Dermis microvascular lymphatic vessel endothelial cell (primary cell): Measurements from ENCODE around the gene PKD2L1. TPM values are rescaled to one million over a fixed set of nuclear protein-coding genes. Genes with fewer than 3 reads are reported as not detected.
"Not testable (repeated sequence)": the region's sequence is repeated elsewhere in the genome, so short reads cannot be mapped to it uniquely, and the experiment has no call there.

ENCODE experiments used
- DNase-seq, 2 donors: peaks; one replicate each; pipeline versions ENCODE4 v3.0.0 to v3.0.0-alpha.2; 2010; ENCODE audit warnings: low read depth in 2 of 2
- total RNA-seq: library from RNA; depleted of rRNA; stranded (reverse); fragments of >200 nt; gene quantifications from 2 replicates; pipeline ENCODE4 v1.2.1, GENCODE V29; 2014

Gene PKD2L1
- total RNA-seq, 1 donor from 2014 or later = not detected

- DNase-seq = no peak
Measured at GRCh38 chr10:100287756-100288155, 42.3 kb downstream of the PKD2L1 start.

- DNase-seq = peak; percentile 63 to 88
Measured at GRCh38 chr10:100286051-100287033, 43.7 kb downstream of the PKD2L1 start, which contains the start of gene BLOC1S2. Gene BLOC1S2, minus strand, starts transcription at chr10:100286680. Its CDS starts 21 bp downstream, at chr10:100286659.

GRCh38 chr10:100285326-100285725 is 44.7 kb downstream of the PKD2L1 start:
- not testable (repeated sequence) for DNase-seq

- no peak for DNase-seq
Measured at GRCh38 chr10:100282907-100283306, 47.1 kb downstream of the PKD2L1 start.

GRCh38 chr10:100276971-100277370 is 53.1 kb downstream of the PKD2L1 start:
- not testable (repeated sequence) for DNase-seq

GRCh38 chr10:100267239-100268104 is 62.6 kb downstream of the PKD2L1 start, which contains the start of gene CWF19L1:
Gene CWF19L1, minus strand, starts transcription at chr10:100267638. Its CDS starts 45 bp downstream, at chr10:100267593.
- peak; percentile 71 to 90 for DNase-seq

GRCh38 chr10:100265821-100266485 is 64.1 kb downstream of the PKD2L1 start:
- no peak for DNase-seq

- no peak for DNase-seq
Measured at GRCh38 chr10:100254191-100254590, 75.8 kb downstream of the PKD2L1 start.

GRCh38 chr10:100253041-100253440 is 77.0 kb downstream of the PKD2L1 start:
- no peak for DNase-seq

- DNase-seq = no peak
Measured at GRCh38 chr10:100248820-100249219, 81.2 kb downstream of the PKD2L1 start.

GRCh38 chr10:100245484-100246220 is 84.4 kb downstream of the PKD2L1 start:
- DNase-seq = no peak

- no peak for DNase-seq
Measured at GRCh38 chr10:100239851-100240250, 90.2 kb downstream of the PKD2L1 start.

- DNase-seq = no peak
Measured at GRCh38 chr10:100238429-100238828, 91.6 kb downstream of the PKD2L1 start.

Other genes with a start within 250 kb of the PKD2L1 start
- gene CPN1, start 248.4 kb downstream of the PKD2L1 start, total RNA-seq = not detected in 2 replicates
- 28.4 and 33.6 TPM in 2 replicates for gene ERLIN1, start 144.2 kb downstream of the PKD2L1 start, total RNA-seq
- 16.2 and 19.1 TPM in 2 replicates for gene CHUK, start 100.6 kb downstream of the PKD2L1 start, total RNA-seq
- 22.4 and 29.0 TPM in 2 replicates for gene CWF19L1, start 62.6 kb downstream of the PKD2L1 start, total RNA-seq
- 25.8 and 45.6 TPM in 2 replicates for gene BLOC1S2, start 43.5 kb downstream of the PKD2L1 start, total RNA-seq
- 41.2 and 104 TPM in 2 replicates for gene SCD, start 17.0 kb upstream of the PKD2L1 start, total RNA-seq
- under 0.01 TPM in 1 of 2 replicates, not detected in the other for gene WNT8B, start 132.8 kb upstream of the PKD2L1 start, total RNA-seq
- gene SEC31B, start 189.6 kb upstream of the PKD2L1 start, total RNA-seq = 0.90 and 1.8 TPM in 2 replicates
- gene NDUFB8, start 199.6 kb upstream of the PKD2L1 start, total RNA-seq = 153 and 199 TPM in 2 replicates
- gene HIF1AN, start 205.7 kb upstream of the PKD2L1 start, total RNA-seq = 6.4 and 8.2 TPM in 2 replicates